LNCAP (cell line): ENCODE results near the gene BLTP1.

Source experiments
- TF ChIP-seq, protein P1 (sequence below): fragments of 450-650 bp; IDR thresholded peaks from 2 replicates; pipeline ENCODE4 v1.5.1; 2017; ENCODE audit warnings: mild to moderate bottlenecking

The BLTP1 gene, protein sequence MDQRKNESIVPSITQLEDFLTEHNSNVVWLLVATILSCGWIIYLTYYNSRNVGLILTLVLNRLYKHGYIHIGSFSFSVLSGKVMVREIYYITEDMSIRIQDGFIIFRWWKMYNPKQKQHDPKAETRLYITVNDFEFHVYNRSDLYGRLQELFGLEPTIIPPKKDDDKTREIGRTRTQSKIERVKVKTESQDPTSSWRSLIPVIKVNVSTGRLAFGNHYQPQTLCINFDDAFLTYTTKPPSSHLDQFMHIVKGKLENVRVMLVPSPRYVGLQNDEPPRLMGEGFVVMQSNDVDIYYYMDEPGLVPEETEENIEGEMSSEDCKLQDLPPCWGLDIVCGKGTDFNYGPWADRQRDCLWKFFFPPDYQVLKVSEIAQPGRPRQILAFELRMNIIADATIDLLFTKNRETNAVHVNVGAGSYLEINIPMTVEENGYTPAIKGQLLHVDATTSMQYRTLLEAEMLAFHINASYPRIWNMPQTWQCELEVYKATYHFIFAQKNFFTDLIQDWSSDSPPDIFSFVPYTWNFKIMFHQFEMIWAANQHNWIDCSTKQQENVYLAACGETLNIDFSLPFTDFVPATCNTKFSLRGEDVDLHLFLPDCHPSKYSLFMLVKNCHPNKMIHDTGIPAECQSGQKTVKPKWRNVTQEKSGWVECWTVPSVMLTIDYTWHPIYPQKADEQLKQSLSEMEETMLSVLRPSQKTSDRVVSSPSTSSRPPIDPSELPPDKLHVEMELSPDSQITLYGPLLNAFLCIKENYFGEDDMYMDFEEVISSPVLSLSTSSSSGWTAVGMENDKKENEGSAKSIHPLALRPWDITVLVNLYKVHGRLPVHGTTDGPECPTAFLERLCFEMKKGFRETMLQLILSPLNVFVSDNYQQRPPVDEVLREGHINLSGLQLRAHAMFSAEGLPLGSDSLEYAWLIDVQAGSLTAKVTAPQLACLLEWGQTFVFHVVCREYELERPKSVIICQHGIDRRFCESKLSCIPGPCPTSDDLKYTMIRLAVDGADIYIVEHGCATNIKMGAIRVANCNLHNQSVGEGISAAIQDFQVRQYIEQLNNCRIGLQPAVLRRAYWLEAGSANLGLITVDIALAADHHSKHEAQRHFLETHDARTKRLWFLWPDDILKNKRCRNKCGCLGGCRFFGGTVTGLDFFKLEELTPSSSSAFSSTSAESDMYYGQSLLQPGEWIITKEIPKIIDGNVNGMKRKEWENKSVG (N-terminal part only)

DNA sequence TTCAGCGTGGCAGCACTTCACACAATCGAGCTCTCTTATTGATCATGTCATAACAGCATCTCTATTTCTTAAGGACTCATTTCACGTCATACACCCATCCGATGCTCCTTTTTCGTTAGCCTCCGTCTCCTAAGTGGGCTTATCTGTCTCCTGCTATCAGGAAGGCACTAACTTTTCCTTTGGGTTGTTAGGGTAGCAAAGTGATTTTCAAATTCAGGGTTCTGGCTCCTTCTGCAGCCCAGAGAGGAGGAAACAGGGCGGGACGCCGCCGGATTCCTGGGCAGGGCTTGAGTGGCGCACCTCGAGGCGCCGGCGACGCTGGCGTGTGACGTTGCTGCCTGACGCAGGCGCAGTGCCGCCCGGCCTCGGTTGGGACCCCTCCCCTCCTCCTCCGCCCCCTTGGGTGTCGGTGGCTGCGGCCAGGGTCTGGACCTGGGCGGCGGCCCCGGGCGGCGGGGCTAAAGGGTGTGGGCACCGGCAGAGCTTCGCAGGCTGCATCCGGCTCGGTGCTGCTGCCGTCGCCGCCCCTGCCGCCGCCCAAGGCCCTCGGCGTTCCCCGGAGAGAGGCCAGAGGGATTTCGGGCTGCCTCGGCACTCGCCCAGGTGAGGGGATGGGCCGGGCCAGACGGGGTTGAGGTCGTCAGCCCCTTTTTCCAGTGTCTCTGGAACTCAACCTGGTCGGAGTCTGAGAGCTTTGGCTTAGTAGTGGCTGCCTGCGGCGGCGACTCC is at the start of gene BLTP1:
BLTP1 (plus strand) TSS at position 350 of the 729 bp plus-strand sequence. CDS start 18,317 bp downstream, outside the sequence.
- TF ChIP-seq, protein P1, sequence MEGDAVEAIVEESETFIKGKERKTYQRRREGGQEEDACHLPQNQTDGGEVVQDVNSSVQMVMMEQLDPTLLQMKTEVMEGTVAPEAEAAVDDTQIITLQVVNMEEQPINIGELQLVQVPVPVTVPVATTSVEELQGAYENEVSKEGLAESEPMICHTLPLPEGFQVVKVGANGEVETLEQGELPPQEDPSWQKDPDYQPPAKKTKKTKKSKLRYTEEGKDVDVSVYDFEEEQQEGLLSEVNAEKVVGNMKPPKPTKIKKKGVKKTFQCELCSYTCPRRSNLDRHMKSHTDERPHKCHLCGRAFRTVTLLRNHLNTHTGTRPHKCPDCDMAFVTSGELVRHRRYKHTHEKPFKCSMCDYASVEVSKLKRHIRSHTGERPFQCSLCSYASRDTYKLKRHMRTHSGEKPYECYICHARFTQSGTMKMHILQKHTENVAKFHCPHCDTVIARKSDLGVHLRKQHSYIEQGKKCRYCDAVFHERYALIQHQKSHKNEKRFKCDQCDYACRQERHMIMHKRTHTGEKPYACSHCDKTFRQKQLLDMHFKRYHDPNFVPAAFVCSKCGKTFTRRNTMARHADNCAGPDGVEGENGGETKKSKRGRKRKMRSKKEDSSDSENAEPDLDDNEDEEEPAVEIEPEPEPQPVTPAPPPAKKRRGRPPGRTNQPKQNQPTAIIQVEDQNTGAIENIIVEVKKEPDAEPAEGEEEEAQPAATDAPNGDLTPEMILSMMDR: no peak

DNA sequence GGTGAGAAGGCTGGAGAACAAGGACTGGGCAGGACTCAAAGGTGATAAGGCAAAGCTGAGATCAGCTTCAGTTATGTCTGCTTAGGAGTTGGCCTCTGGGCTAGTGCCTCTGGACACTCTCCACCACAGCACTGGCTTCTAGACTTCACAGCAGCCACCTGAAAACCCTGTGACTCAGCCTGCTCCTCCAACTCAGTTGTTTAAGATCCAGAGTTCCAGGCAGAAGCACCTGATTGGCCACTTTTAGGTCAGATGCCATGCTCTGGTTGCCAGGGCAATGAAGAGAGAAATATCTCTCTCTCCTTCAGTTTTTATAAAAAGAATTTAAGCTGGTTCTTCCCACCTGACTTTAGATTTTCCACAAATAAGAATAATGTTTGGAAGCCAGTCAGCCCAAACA is 47.9 kb upstream of the BLTP1 start:
- TF ChIP-seq, protein P1: no peak

DNA sequence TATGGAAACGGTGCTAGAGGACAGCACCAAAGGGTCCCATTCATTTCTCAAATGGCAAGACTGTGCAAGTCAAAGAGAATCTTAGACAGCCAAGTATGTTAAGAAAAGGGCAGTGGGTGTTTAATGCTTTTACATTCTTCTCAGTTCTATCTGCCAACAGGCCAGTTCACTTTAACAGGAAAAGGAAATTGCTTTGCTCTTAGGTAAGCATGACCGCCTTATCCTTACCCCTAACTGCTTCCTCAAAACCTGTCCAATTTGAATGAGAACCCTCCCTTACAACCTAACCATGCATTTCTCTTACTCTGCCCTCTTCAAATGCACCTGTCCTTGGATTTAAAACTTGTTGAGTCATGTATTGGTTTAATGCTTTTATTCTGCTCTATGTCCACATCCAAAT is 44.5 kb upstream of the BLTP1 start:
- TF ChIP-seq, protein P1: no peak

DNA sequence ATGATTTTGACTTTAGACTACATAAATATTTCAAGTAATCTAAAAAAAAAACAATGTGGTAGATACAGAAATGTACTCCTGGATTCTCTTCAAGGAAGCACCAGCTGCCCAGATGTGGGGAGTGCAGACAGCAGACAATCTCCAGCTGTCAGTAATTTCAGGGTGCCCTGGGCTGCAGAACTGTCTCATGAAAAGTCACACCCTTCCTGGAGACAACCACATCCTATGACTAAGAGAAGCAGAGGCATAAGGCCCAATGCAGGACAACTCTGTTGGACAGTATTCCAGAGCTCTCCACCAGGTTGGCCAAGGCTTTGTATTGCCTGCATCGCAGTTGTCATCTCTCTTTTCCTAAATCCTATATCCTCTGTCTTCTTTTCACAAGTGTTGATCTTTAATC is 34.4 kb upstream of the BLTP1 start:
- TF ChIP-seq, protein P1: no peak

DNA sequence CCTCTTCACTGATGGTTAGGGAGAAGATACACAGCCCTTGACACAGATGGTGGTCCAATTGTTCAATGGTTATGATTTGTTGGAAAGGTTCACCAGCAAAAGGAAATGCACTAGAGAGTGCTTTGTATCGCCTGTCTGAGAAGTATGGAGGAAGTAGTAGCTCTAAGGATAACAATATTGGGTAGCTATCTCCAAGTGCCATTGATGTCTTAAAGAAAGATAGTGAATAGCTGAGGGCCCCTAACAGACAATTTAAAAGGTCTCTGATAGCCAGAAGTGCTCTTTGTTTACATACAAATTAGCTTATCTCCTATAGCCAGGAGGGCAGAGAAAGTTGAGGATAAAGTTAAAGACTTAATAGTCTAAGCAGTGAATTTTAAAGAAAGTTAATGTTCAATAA is 33.9 kb upstream of the BLTP1 start:
- TF ChIP-seq, protein P1: no peak

DNA sequence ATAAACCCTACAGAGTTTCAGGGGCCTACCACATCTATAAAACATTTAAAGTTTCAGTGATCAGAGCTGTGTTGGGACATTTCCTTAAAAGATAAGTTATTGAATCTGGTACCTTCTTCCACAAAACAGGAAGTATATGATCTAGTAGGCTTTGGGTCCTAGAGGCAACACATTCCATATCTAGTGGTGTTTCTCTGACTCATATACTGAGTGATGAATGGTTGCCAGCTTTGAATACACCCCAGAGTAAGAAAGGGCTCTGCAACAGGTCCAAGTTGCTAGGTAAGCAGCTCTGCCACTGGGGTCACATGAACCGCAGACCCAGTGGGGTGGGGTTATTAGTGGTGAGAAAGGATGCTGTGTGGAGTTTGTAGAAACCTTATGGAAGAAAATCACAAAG is 32.4 kb upstream of the BLTP1 start:
- TF ChIP-seq, protein P1: no peak
